Suppressor macrophage treated with lipopolysaccharide for 4 hours (primary cell): ENCODE measurements around the gene NSUN4.

ENCODE experiments used
- DNase-seq: peaks from one replicate; pipeline ENCODE4 v3.0.0-alpha.2; 2020

NSUN4 gene

GRCh38 chr1:46408356-46409062 is 67.9 kb downstream of the NSUN4 start:
- no peak for DNase-seq

DNA sequence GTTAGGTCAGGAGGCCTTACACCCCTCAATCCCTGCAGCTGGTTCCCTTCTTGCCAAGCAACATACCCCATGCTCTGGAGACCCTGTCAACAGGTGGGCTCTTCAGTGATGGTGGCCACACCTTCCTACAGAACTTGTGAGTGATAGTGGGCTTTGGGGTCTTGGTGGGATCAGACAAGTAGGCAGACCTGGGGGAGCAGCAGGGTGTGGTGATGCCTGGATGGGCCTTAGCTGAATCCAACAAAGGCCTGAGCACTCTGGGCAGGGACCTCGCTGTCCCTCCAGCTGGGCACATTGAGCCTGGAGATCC is 68.4 kb downstream of the NSUN4 start:
- DNase-seq, result no peak

DNA sequence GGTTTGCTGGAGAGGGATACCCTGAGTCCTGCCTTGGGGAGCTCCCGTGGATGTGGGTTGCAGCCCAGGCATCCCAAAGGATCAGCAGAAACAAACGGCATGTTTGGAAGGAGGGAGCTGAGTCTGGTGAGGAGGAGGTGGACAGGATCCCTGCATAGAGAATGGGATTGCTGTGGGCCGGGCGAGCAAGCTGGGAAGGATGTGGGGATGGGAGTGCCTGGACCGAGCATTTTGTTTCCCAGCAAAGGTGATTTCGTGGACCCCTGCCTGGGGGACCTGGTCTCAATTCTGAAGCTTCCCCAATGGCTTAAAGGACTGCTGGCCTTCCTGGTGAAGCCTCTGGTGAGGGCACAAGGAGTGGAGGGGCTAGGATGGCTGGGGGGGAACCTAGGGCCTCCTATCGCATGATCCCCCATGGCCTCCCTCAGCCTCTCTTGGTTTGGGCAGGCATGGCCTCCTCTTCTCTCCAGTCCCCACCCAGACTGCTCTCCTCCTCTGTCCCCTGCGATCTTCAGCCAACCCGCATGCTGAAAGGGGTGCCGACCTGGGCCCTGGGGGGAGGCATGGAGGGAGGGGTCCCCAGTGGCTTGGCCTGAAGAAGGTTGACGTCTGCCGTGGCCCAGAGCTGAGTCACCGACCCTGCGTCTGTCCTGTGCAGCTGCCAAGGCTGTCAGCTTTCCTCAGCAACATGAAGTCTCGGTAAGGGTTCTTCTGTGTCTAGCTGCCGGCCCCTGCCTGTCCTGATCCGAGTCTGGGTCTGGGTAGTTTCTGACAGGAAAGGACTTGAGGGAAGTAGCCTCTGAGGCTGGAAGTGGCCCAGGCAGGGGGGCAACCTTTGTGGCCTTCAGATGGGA is 69.8 kb downstream of the NSUN4 start:
- no peak for DNase-seq

DNA sequence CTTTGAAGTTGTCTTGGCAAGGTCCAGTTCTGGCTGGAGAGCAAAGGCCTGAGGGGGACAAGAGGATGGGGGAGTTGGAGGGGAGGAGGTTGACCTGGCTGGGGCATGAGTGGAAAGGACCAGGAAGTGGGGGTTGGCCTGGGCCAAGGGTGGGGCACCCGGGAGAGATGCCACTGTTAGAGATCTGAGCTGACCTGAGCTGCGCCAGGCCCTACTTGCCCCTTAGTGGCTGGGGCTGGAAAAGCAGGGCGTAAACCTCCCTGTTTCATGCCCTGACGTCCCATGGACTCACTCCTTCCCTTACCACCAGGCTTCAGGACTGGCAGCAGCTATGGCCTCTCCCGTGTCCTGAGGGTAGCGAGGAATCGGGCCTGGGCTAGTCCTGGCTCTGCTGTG is 70.4 kb downstream of the NSUN4 start:
- no peak for DNase-seq
